Measurements from ENCODE around the gene ZBTB5.

The ZBTB5 gene

DNA sequence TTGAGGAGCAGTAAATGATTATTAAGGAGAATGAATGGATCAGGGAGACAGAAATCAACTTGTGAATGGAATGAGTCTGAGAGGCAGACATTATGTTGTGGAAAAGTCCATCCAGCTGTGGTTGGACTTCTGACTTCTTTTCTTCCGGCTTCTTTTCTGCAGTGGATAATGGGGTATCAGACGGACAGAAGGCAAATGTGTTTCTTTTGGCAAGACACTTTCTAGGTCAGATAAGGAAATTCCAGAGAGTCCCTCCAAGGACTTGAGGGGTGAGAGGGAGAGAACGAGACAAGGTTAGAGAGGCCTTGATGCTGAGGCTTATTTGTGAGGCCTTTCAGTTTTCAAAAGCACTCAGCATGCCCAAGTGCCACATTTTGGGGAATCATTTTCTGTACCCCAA, 59.9 kb downstream of the ZBTB5 start:
- Histone ChIP-seq H2AFZ (ENCODE audit: low read depth, low read length, severe bottlenecking) (no peak overlapping the region), H3K79me2 (ENCODE audit: insufficient read depth, low read length) (peaks cover 48% of the 10 kb centered on the region), H3K9me3 (ENCODE audit: insufficient read depth, low read length) (no peaks in the 10 kb centered on the region), H3K36me3 (ENCODE audit: low read length) (no peaks in the 10 kb centered on the region), H3K9me2 (replicated peaks; ENCODE audit: insufficient read depth, low read length) (no peaks in the 10 kb centered on the region), H3K27me3 (ENCODE audit: low read length) (no peaks in the 10 kb centered on the region), H3K4me3 (ENCODE audit: insufficient read depth, low read length, poor library complexity, severe bottlenecking) (peak overlapping the region; percentile 49), H3K4me2 (ENCODE audit: low read depth, low read length, poor library complexity, severe bottlenecking) (peak overlapping the region; percentile 81), H3K9ac (ENCODE audit: low read length) (peak overlapping the region; percentile 83), H3F3A (ENCODE audit: insufficient read depth) (peaks cover 96% of the 10 kb centered on the region), H4K20me1 (ENCODE audit: low read depth, low read length) (no peaks in the 10 kb centered on the region), H3K27ac (ENCODE audit: low read depth, low read length) (peak overlapping the region; percentile 95)
- no peak for TF ChIP-seq CTCF (IDR thresholded peaks at IDR 0.05; ENCODE audit: insufficient read depth, low read length, poor library complexity, severe bottlenecking)
- no peak for TF ChIP-seq EZH2phosphoT487 (conservative IDR thresholded peaks at IDR 0.05; ENCODE audit: low read length)

GRCh38 chr9:37404590-37404989, 60.7 kb downstream of the ZBTB5 start:
- Histone ChIP-seq H3F3A (ENCODE audit: insufficient read depth) (peaks cover 96% of the 10 kb centered on the region), H3K9me2 (replicated peaks; ENCODE audit: insufficient read depth, low read length) (no peaks in the 10 kb centered on the region), H3K9ac (ENCODE audit: low read length) (peak overlapping the region; percentile 83), H4K20me1 (ENCODE audit: low read depth, low read length) (no peaks in the 10 kb centered on the region), H3K4me2 (ENCODE audit: low read depth, low read length, poor library complexity, severe bottlenecking) (peak overlapping the region; percentile 81), H3K79me2 (ENCODE audit: insufficient read depth, low read length) (peaks cover 42% of the 10 kb centered on the region), H3K36me3 (ENCODE audit: low read length) (no peaks in the 10 kb centered on the region), H3K27me3 (ENCODE audit: low read length) (no peaks in the 10 kb centered on the region), H3K27ac (ENCODE audit: low read depth, low read length) (peak overlapping the region; percentile 95), H3K9me3 (ENCODE audit: insufficient read depth, low read length) (no peaks in the 10 kb centered on the region), H3K4me3 (ENCODE audit: insufficient read depth, low read length, poor library complexity, severe bottlenecking) (peak overlapping the region; percentile 23), H2AFZ (ENCODE audit: low read depth, low read length, severe bottlenecking) (no peak overlapping the region)
- TF ChIP-seq EZH2phosphoT487 (conservative IDR thresholded peaks at IDR 0.05; ENCODE audit: low read length) (no peak), CTCF (IDR thresholded peaks at IDR 0.05; ENCODE audit: insufficient read depth, low read length, poor library complexity, severe bottlenecking) (no peak)

- Histone ChIP-seq H3K27me3 (ENCODE audit: low read length) (no peaks in the 10 kb centered on the region), H3K9me3 (ENCODE audit: insufficient read depth, low read length) (no peaks in the 10 kb centered on the region), H3K36me3 (ENCODE audit: low read length) (no peaks in the 10 kb centered on the region), H3F3A (ENCODE audit: insufficient read depth) (peaks cover 97% of the 10 kb centered on the region), H3K4me2 (ENCODE audit: low read depth, low read length, poor library complexity, severe bottlenecking) (peak overlapping the region; percentile 62), H3K9me2 (replicated peaks; ENCODE audit: insufficient read depth, low read length) (no peaks in the 10 kb centered on the region), H3K27ac (ENCODE audit: low read depth, low read length) (peak overlapping the region; percentile 95), H3K9ac (ENCODE audit: low read length) (peak overlapping the region; percentile 83), H4K20me1 (ENCODE audit: low read depth, low read length) (no peaks in the 10 kb centered on the region), H3K79me2 (ENCODE audit: insufficient read depth, low read length) (peaks cover 18% of the 10 kb centered on the region; the same call in 1 of the 2 replicates), H3K4me3 (ENCODE audit: insufficient read depth, low read length, poor library complexity, severe bottlenecking) (peak overlapping the region; percentile 17), H2AFZ (ENCODE audit: low read depth, low read length, severe bottlenecking) (no peak overlapping the region)
- no peak for TF ChIP-seq EZH2phosphoT487 (conservative IDR thresholded peaks at IDR 0.05; ENCODE audit: low read length)
- no peak for TF ChIP-seq CTCF (IDR thresholded peaks at IDR 0.05; ENCODE audit: insufficient read depth, low read length, poor library complexity, severe bottlenecking)
Observed at GRCh38 chr9:37399336-37399735, 65.9 kb downstream of the ZBTB5 start.
